Fibroblast of mammary gland (primary cell): ENCODE results near the gene ENC1.
A peak's percentile ranks its signal among the peaks of the same experiment; 100 is the strongest.

Experiments
- DNase-seq: peaks from one replicate; pipeline ENCODE4 v3.0.0-alpha.2; 2010; ENCODE audit warnings: low read depth
- H3K4me3 ChIP-seq: 2 replicates; pipeline ENCODE4 v1.5.1; 2011; ENCODE audit warnings: low read depth, mild to moderate bottlenecking, low read length, moderate library complexity; ENCODE audit not compliant: control insufficient read depth
- TF ChIP-seq, protein P1 (sequence below): conservative IDR thresholded peaks from 2 replicates; pipeline ENCODE4 v1.5.1; 2011; ENCODE audit warnings: low read depth, low read length, inconsistent platforms; ENCODE audit not compliant: control insufficient read depth, insufficient read depth

The ENC1 gene

DNA sequence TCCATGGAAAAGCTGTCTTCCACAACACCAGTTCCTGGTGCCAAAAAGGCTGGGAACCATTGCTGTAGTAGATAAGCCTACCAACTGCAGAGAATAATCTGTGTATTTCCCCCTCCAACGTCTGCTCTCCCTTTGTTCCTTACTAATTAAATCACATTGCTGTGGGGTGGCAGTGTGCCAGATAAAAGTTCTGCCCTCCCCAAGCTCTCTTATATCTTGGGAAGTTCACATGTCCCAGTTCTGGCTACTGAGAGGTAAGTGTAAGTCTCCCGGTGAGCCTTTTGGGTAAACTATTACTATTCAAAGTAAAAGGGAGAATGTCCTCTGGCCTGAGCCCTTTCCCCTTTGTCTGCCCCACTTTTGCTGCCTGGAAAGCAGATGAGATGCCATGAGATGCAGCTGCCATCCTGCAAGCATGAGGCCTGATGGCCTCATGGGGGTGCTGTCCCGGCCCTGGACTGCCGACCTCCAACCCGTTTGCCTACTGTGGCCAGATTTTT lies 14.7 kb downstream of the ENC1 start:
- peak; percentile 25 for DNase-seq
- TF ChIP-seq, protein P1, sequence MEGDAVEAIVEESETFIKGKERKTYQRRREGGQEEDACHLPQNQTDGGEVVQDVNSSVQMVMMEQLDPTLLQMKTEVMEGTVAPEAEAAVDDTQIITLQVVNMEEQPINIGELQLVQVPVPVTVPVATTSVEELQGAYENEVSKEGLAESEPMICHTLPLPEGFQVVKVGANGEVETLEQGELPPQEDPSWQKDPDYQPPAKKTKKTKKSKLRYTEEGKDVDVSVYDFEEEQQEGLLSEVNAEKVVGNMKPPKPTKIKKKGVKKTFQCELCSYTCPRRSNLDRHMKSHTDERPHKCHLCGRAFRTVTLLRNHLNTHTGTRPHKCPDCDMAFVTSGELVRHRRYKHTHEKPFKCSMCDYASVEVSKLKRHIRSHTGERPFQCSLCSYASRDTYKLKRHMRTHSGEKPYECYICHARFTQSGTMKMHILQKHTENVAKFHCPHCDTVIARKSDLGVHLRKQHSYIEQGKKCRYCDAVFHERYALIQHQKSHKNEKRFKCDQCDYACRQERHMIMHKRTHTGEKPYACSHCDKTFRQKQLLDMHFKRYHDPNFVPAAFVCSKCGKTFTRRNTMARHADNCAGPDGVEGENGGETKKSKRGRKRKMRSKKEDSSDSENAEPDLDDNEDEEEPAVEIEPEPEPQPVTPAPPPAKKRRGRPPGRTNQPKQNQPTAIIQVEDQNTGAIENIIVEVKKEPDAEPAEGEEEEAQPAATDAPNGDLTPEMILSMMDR, result no peak
- no peak overlapping the region for H3K4me3 ChIP-seq

DNA sequence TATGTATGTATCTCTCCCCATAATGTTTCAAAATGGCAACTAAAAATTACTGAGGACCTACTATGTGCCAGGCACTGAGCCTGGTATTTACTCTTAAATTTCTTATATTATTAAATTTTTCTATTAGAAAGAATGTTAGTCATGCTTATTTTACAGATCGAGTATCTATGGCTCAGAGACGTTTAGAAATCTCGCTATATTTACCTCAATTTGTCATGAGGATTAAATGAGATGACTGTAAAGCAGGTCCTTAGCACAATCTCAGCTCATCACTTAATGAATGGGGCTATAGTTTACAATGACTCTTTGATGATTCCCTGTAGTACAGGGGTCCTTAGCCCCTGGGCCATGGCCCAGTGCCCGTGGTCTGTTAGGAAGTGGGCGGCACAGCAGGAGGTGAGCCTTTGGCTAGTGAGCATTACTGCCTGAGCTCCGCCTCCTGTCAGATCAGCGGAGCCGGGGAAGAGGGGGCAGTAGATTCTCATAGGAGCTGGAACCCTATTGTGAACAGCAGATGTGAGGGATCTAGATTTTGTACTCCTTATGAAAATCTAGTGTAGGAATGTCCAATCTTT lies 15.5 kb downstream of the ENC1 start:
- TF ChIP-seq, protein P1, result no peak
- no peak overlapping the region for H3K4me3 ChIP-seq
- no peak for DNase-seq

DNA sequence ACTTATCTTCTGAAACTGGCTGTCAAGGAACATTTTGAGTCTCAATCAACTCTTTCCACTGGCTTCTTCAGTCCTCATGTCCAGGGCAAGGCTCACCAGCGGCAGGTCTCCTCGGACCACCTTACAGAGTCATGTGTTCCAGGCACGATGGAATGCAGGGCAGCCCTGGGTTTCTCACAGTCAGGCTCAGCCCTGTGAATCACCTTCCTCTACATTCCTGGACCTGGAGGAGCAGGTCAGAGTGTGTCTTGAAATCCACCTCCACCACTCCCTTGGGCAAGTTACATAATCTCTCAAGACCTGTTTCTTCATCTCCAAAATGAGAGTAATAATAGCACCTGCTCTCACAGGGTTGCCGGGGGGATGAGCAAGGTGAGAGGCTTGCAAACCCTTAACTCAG lies 16.0 kb downstream of the ENC1 start:
- TF ChIP-seq, protein P1, result no peak
- no peak for DNase-seq
- H3K4me3 ChIP-seq, result no peak overlapping the region

- no peak for DNase-seq
- TF ChIP-seq, protein P1, result no peak
Measured at GRCh38 chr5:74623748-74624408, 16.6 kb downstream of the ENC1 start.

GRCh38 chr5:74623006-74623611 lies 17.4 kb downstream of the ENC1 start:
- TF ChIP-seq, protein P1, result no peak
- no peak for DNase-seq
- H3K4me3 ChIP-seq, result no peak overlapping the region

More at GRCh38 chr5:74623748-74624408, 16.6 kb downstream of the ENC1 start:
- H3K4me3 ChIP-seq, result no peak overlapping the region

DNA sequence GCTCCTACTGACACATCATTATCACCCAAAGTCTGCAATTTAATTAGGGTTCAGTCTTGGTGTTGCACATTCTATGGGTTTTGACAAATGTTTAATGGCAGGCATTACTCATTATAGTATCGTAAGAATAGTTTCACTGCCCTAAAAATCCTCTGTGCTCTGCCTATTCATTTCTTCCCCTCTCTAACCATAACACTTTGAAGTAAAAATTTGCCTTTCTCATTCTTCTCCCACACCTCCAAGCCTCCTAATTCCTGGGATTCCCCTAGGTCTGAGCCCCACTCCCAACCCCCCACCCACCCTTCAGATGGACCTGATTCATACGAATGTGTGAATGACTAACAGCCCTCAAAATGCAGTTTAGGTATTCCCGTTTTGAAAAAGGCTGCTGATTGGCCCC lies 18.4 kb downstream of the ENC1 start:
- no peak for DNase-seq
- no peak overlapping the region for H3K4me3 ChIP-seq
- TF ChIP-seq, protein P1, result no peak

DNA sequence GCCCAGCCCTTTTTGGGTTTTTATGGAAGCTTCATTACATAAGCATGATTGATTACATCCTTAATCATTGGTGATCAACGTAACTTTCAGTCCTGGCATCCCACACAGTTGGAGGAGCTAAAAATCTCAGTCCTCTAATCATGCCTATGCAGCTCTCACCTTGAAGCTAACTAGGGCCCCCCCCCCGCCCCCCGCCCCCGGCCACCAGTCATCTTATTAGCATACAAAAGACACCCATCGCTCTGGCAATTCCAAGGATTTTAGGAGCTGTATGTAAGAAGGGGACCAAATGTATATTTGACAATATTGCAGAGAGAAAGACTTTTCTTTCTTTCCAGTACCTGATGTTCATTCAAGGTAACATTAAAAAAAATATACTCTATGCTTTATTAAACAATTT lies 19.0 kb downstream of the ENC1 start:
- no peak overlapping the region for H3K4me3 ChIP-seq
- DNase-seq, result no peak
- TF ChIP-seq, protein P1, result no peak
